Measurements from ENCODE around the gene CDH20. TPM values are rescaled to one million over a fixed set of nuclear protein-coding genes. Genes with fewer than 3 reads are reported as not detected.

CDH20 gene
- total and polyA plus RNA-seq, 3 experiments from 2014 or later: 0.11 to 0.13 TPM; not detected in 1

GRCh38 chr18:61448316-61448715, 115.1 kb downstream of the CDH20 start:
- no peak for DNase-seq
- no peaks in the 10 kb centered on the region for H3K9me3 Mint-ChIP-seq
- peaks cover 0 to 2% (median 0%) of the 10 kb centered on the region in 3 donors for H3K36me3 Mint-ChIP-seq
- H3K4me1 ChIP-seq (ENCODE audit: insufficient read depth, low read length): no peaks in the 10 kb centered on the region
- no peaks in the 10 kb centered on the region for H3K27me3 ChIP-seq (ENCODE audit: insufficient read depth, low read length, poor library complexity, severe bottlenecking)
- no peaks in the 10 kb centered on the region for H3K9me3 ChIP-seq (ENCODE audit: low read length)
- H3K27me3 Mint-ChIP-seq: peaks cover 0 to 1% of the 10 kb centered on the region in 2 donors
- no peak overlapping the region for H3K4me3 Mint-ChIP-seq
- POLR2A ChIA-PET: no interaction called here
- no peak overlapping the region for H3K27ac ChIP-seq (ENCODE audit: low read depth, low read length)
- H3K27ac Mint-ChIP-seq: no peak overlapping the region
- no peak overlapping the region for H3K4me3 ChIP-seq (ENCODE audit: low read length)
- no peaks in the 10 kb centered on the region for H3K4me1 Mint-ChIP-seq
- CTCF ChIA-PET: no interaction called here
- no peaks in the 10 kb centered on the region for H3K36me3 ChIP-seq (ENCODE audit: insufficient read depth, low read length)

GRCh38 chr18:61459896-61460648, 126.8 kb downstream of the CDH20 start:
- no peaks in the 10 kb centered on the region for H3K9me3 ChIP-seq (ENCODE audit: low read length)
- H3K4me3 Mint-ChIP-seq: no peak overlapping the region
- ChIA-PET POLR2A (no interaction called here), CTCF (no interaction called here)
- no peaks in the 10 kb centered on the region for H3K36me3 Mint-ChIP-seq
- no peak for DNase-seq
- H3K9me3 Mint-ChIP-seq: peaks cover 0 to 3% (median 2%) of the 10 kb centered on the region in 5 donors
- H3K36me3 ChIP-seq (ENCODE audit: insufficient read depth, low read length): no peaks in the 10 kb centered on the region
- H3K27me3 ChIP-seq (ENCODE audit: insufficient read depth, low read length, poor library complexity, severe bottlenecking): no peaks in the 10 kb centered on the region
- no peak overlapping the region for H3K27ac ChIP-seq (ENCODE audit: low read depth, low read length)
- H3K4me3 ChIP-seq (ENCODE audit: low read length): no peak overlapping the region
- H3K4me1 Mint-ChIP-seq: no peaks in the 10 kb centered on the region
- no peak overlapping the region for H3K27ac Mint-ChIP-seq
- no peaks in the 10 kb centered on the region for H3K4me1 ChIP-seq (ENCODE audit: insufficient read depth, low read length)
- H3K27me3 Mint-ChIP-seq: no peaks in the 10 kb centered on the region

- H3K4me3 Mint-ChIP-seq: no peak overlapping the region
- Histone ChIP-seq H3K27me3 (ENCODE audit: insufficient read depth, low read length, poor library complexity, severe bottlenecking) (no peaks in the 10 kb centered on the region), H3K9me3 (ENCODE audit: low read length) (no peaks in the 10 kb centered on the region), H3K27ac (ENCODE audit: low read depth, low read length) (no peak overlapping the region), H3K4me3 (ENCODE audit: low read length) (no peak overlapping the region), H3K4me1 (ENCODE audit: insufficient read depth, low read length) (no peaks in the 10 kb centered on the region), H3K36me3 (ENCODE audit: insufficient read depth, low read length) (no peaks in the 10 kb centered on the region)
- ChIA-PET CTCF (no interaction called here), POLR2A (no interaction called here)
- H3K9me3 Mint-ChIP-seq: peaks cover 0 to 3% (median 2%) of the 10 kb centered on the region in 5 donors
- no peak for DNase-seq
- H3K4me1 Mint-ChIP-seq: no peaks in the 10 kb centered on the region
- no peaks in the 10 kb centered on the region for H3K36me3 Mint-ChIP-seq
- H3K27ac Mint-ChIP-seq: peak overlapping the region in 1 of 8 donors; percentile 16
- H3K27me3 Mint-ChIP-seq: no peaks in the 10 kb centered on the region
These were observed 131.4 kb downstream of the CDH20 start for GRCh38 chr18:61464551-61465142.

GRCh38 chr18:61466736-61467135, 133.5 kb downstream of the CDH20 start:
- Mint-ChIP-seq H3K27ac (no peak overlapping the region), H3K4me1 (no peaks in the 10 kb centered on the region), H3K4me3 (no peak overlapping the region), H3K27me3 (no peaks in the 10 kb centered on the region), H3K9me3 (peaks cover 0 to 3% (median 2%) of the 10 kb centered on the region in 5 donors), H3K36me3 (no peaks in the 10 kb centered on the region)
- Histone ChIP-seq H3K27ac (ENCODE audit: low read depth, low read length) (no peak overlapping the region), H3K9me3 (ENCODE audit: low read length) (no peaks in the 10 kb centered on the region), H3K27me3 (ENCODE audit: insufficient read depth, low read length, poor library complexity, severe bottlenecking) (no peaks in the 10 kb centered on the region), H3K4me3 (ENCODE audit: low read length) (no peak overlapping the region), H3K4me1 (ENCODE audit: insufficient read depth, low read length) (no peaks in the 10 kb centered on the region), H3K36me3 (ENCODE audit: insufficient read depth, low read length) (no peaks in the 10 kb centered on the region)
- POLR2A ChIA-PET: no interaction called here
- CTCF ChIA-PET: no interaction called here
- no peak for DNase-seq

- Mint-ChIP-seq H3K9me3 (peaks cover 0 to 2% (median 0%) of the 10 kb centered on the region in 5 donors), H3K27me3 (peaks cover 0 to 2% of the 10 kb centered on the region in 2 donors), H3K4me1 (no peaks in the 10 kb centered on the region), H3K4me3 (no peak overlapping the region), H3K27ac (no peak overlapping the region), H3K36me3 (no peaks in the 10 kb centered on the region)
- no peaks in the 10 kb centered on the region for H3K36me3 ChIP-seq (ENCODE audit: insufficient read depth, low read length)
- no peaks in the 10 kb centered on the region for H3K9me3 ChIP-seq (ENCODE audit: low read length)
- CTCF ChIA-PET: no interaction called here
- POLR2A ChIA-PET: no interaction called here
- H3K27ac ChIP-seq (ENCODE audit: low read depth, low read length): no peak overlapping the region
- H3K4me3 ChIP-seq (ENCODE audit: low read length): no peak overlapping the region
- no peaks in the 10 kb centered on the region for H3K4me1 ChIP-seq (ENCODE audit: insufficient read depth, low read length)
- no peaks in the 10 kb centered on the region for H3K27me3 ChIP-seq (ENCODE audit: insufficient read depth, low read length, poor library complexity, severe bottlenecking)
- no peak for DNase-seq
These were observed 136.9 kb downstream of the CDH20 start for GRCh38 chr18:61470031-61470674.

- Mint-ChIP-seq H3K4me3 (no peak overlapping the region), H3K27ac (no peak overlapping the region), H3K4me1 (no peaks in the 10 kb centered on the region), H3K9me3 (peaks cover 0 to 2% (median 0%) of the 10 kb centered on the region in 5 donors), H3K36me3 (no peaks in the 10 kb centered on the region), H3K27me3 (peaks cover 0 to 2% of the 10 kb centered on the region in 2 donors)
- ChIA-PET POLR2A (no interaction called here), CTCF (no interaction called here)
- H3K9me3 ChIP-seq (ENCODE audit: low read length): no peaks in the 10 kb centered on the region
- H3K4me3 ChIP-seq (ENCODE audit: low read length): no peak overlapping the region
- no peaks in the 10 kb centered on the region for H3K4me1 ChIP-seq (ENCODE audit: insufficient read depth, low read length)
- no peak for DNase-seq
- no peak overlapping the region for H3K27ac ChIP-seq (ENCODE audit: low read depth, low read length)
- H3K27me3 ChIP-seq (ENCODE audit: insufficient read depth, low read length, poor library complexity, severe bottlenecking): no peaks in the 10 kb centered on the region
- no peaks in the 10 kb centered on the region for H3K36me3 ChIP-seq (ENCODE audit: insufficient read depth, low read length)
These were observed 138.3 kb downstream of the CDH20 start for GRCh38 chr18:61471541-61471940.

- Mint-ChIP-seq H3K36me3 (no peaks in the 10 kb centered on the region), H3K4me3 (no peak overlapping the region), H3K27ac (no peak overlapping the region), H3K4me1 (no peaks in the 10 kb centered on the region), H3K27me3 (peaks cover 0 to 2% of the 10 kb centered on the region in 2 donors), H3K9me3 (peaks cover 0 to 2% (median 0%) of the 10 kb centered on the region in 5 donors)
- H3K9me3 ChIP-seq (ENCODE audit: low read length): no peaks in the 10 kb centered on the region
- CTCF ChIA-PET: no interaction called here
- H3K4me1 ChIP-seq (ENCODE audit: insufficient read depth, low read length): no peaks in the 10 kb centered on the region
- no peak for DNase-seq
- no peak overlapping the region for H3K4me3 ChIP-seq (ENCODE audit: low read length)
- no peak overlapping the region for H3K27ac ChIP-seq (ENCODE audit: low read depth, low read length)
- H3K36me3 ChIP-seq (ENCODE audit: insufficient read depth, low read length): no peaks in the 10 kb centered on the region
- POLR2A ChIA-PET: no interaction called here
- H3K27me3 ChIP-seq (ENCODE audit: insufficient read depth, low read length, poor library complexity, severe bottlenecking): no peaks in the 10 kb centered on the region
These were observed 138.7 kb downstream of the CDH20 start for GRCh38 chr18:61471942-61472341.

GRCh38 chr18:61474341-61474740, 141.1 kb downstream of the CDH20 start:
- Histone ChIP-seq H3K36me3 (ENCODE audit: insufficient read depth, low read length) (no peaks in the 10 kb centered on the region), H3K27me3 (ENCODE audit: insufficient read depth, low read length, poor library complexity, severe bottlenecking) (no peaks in the 10 kb centered on the region), H3K27ac (ENCODE audit: low read depth, low read length) (no peak overlapping the region), H3K4me1 (ENCODE audit: insufficient read depth, low read length) (no peaks in the 10 kb centered on the region), H3K9me3 (ENCODE audit: low read length) (no peaks in the 10 kb centered on the region), H3K4me3 (ENCODE audit: low read length) (no peak overlapping the region)
- Mint-ChIP-seq H3K4me1 (no peaks in the 10 kb centered on the region), H3K27ac (no peak overlapping the region), H3K9me3 (peaks cover 0 to 1% (median 0%) of the 10 kb centered on the region in 5 donors), H3K4me3 (no peak overlapping the region), H3K27me3 (peaks cover 0 to 2% of the 10 kb centered on the region in 2 donors), H3K36me3 (no peaks in the 10 kb centered on the region)
- CTCF ChIA-PET: no interaction called here
- no peak for DNase-seq
- POLR2A ChIA-PET: no interaction called here
